B cell (primary cell): ENCODE measurements around the gene NRG2. TPM values are rescaled to one million over a fixed set of nuclear protein-coding genes. Genes with fewer than 3 reads are reported as not detected.

Experiments
- ATAC-seq: fragments of 200-7000 bp; cut with Tn5 transposase; one replicate; pipeline ENCODE4 v1.10.0; 2021; ENCODE audit warnings: low read depth, mild to moderate bottlenecking, moderate number of reproducible peaks, moderate library complexity
- CTCF ChIA-PET: fragments of 350-600 bp; sonication (Branson Sonifier 250); formaldehyde crosslinking; loops from one replicate; lab custom pipeline; 2021; ENCODE audit warnings: antibody characterized with exemption, inconsistent platforms; lab: Charles Lee
- POLR2A ChIA-PET: fragments of 350-600 bp; sonication (Branson Sonifier 250); formaldehyde crosslinking; loops from one replicate; lab custom pipeline; 2021; ENCODE audit warnings: antibody characterized with exemption; lab: Charles Lee
- DNase-seq: peaks from one replicate; pipeline ENCODE4 v3.0.0; 2013
- H2AFZ ChIP-seq: 2 replicates; pipeline ENCODE4 v1.6.1; 2012; ENCODE audit warnings: mild to moderate bottlenecking, low read depth, low read length; ENCODE audit not compliant: insufficient read depth, poor library complexity, severe bottlenecking
- H3K27ac ChIP-seq, 2 donors: 1 replicate in 1 of 2; 2 replicates in 1 of 2; pipeline ENCODE4 v1.5.1; 2012 to 2013; ENCODE audit warnings: low read length in 2 of 2, mild to moderate bottlenecking in 2 of 2, moderate library complexity in 1 of 2
- H3K27me3 ChIP-seq, 4 experiments: fragments of 200-600 bp in 1 of 4; sonication (generic) in 1 of 4; replicated peaks in 1 of 4; 1 replicate in 2 of 4; 2 replicates in 2 of 4; pipeline versions ENCODE4 v1.6.1 to v1.7.0; 2013 to 2016; ENCODE audit warnings: low read length in 3 of 4, mild to moderate bottlenecking in 2 of 4, mixed read lengths in 1 of 4, moderate library complexity in 1 of 4; ENCODE audit not compliant: insufficient read depth in 4 of 4, control insufficient read depth in 3 of 4; ENCODE audit errors: control extremely low read depth in 1 of 4
- H3K36me3 ChIP-seq, 2 experiments: replicated peaks in 1 of 2; 1 replicate in 1 of 2; 2 replicates in 1 of 2; pipeline versions ENCODE4 v1.6.1 to v1.7.1; 2013; ENCODE audit warnings: low read length in 1 of 2; ENCODE audit not compliant: insufficient read depth in 2 of 2, control insufficient read depth in 1 of 2; ENCODE audit errors: control extremely low read depth in 1 of 2, extremely low read depth in 1 of 2
- H3K4me1 ChIP-seq, 2 donors: fragments of 200-600 bp in 1 of 2; sonication (generic) in 1 of 2; 1 replicate in 1 of 2; 2 replicates in 1 of 2; pipeline versions ENCODE4 v1.5.1 to v1.6.1; 2013 to 2017; ENCODE audit warnings: low read length in 2 of 2; ENCODE audit not compliant: control insufficient read depth in 2 of 2, insufficient read depth in 2 of 2
- H3K4me2 ChIP-seq: replicated peaks from 2 replicates; pipeline ENCODE3; 2012; ENCODE audit warnings: mild to moderate bottlenecking, low read depth, low read length; ENCODE audit not compliant: poor library complexity, severe bottlenecking
- H3K4me3 ChIP-seq, 5 experiments: fragments of 200-600 bp in 1 of 5; sonication (generic) in 1 of 5; 1 replicate in 3 of 5; 2 replicates in 2 of 5; pipeline versions ENCODE4 v1.5.1 to v1.7.0; 2011 to 2016; ENCODE audit warnings: low read length in 4 of 5, mild to moderate bottlenecking in 4 of 5, low read depth in 2 of 5, control low read depth in 1 of 5, moderate library complexity in 1 of 5; ENCODE audit not compliant: insufficient read depth in 1 of 5; ENCODE audit errors: control extremely low read depth in 1 of 5, extremely low read depth in 1 of 5
- H3K79me2 ChIP-seq: fragments of 200-600 bp; sonication (generic); one replicate; pipeline ENCODE4 v1.6.0; 2016; ENCODE audit warnings: low read length; ENCODE audit not compliant: control insufficient read depth, insufficient read depth
- H3K9ac ChIP-seq: fragments of 200-600 bp; sonication (generic); 2 replicates; pipeline ENCODE4 v1.6.1; 2017; ENCODE audit warnings: mild to moderate bottlenecking, low read length, moderate library complexity
- H3K9me3 ChIP-seq, 3 donors: one replicate each; pipeline versions ENCODE4 v1.6.1 to v1.7.1; 2013; ENCODE audit warnings: low read length in 2 of 3; ENCODE audit not compliant: control insufficient read depth in 2 of 3, insufficient read depth in 1 of 3; ENCODE audit errors: control extremely low read depth in 1 of 3
- H4K20me1 ChIP-seq: 2 replicates; pipeline ENCODE4 v1.6.0; 2012; ENCODE audit warnings: mild to moderate bottlenecking, low read length; ENCODE audit not compliant: insufficient read depth, control insufficient read depth, poor library complexity, severe bottlenecking
- H3K27ac Mint-ChIP-seq: one replicate; pipeline ENCODE4 v1.8.0; 2021; ENCODE audit warnings: mixed read lengths
- H3K27me3 Mint-ChIP-seq: one replicate; pipeline ENCODE4 v1.8.0; 2021; ENCODE audit warnings: mixed read lengths
- H3K4me1 Mint-ChIP-seq: one replicate; pipeline ENCODE4 v1.8.0; 2021; ENCODE audit warnings: mixed read lengths
- H3K4me3 Mint-ChIP-seq: one replicate; pipeline ENCODE4 v1.8.0; 2021; ENCODE audit warnings: mixed read lengths
- H3K9me3 Mint-ChIP-seq: one replicate; pipeline ENCODE4 v1.8.0; 2022; ENCODE audit warnings: mixed read lengths; ENCODE audit not compliant: insufficient read depth
- EZH2 ChIP-seq: IDR thresholded peaks from 2 replicates; pipeline ENCODE4 v1.6.1; 2012; ENCODE audit warnings: borderline replicate concordance, low read depth, mild to moderate bottlenecking, moderate library complexity, low read length; ENCODE audit not compliant: insufficient read depth, poor library complexity, severe bottlenecking
- WGBS: methylation state at CpG from one replicate; pipeline ENCODE4 v1.1.5; 2013; ENCODE audit warnings: missing lambda C conversion rate; ENCODE audit not compliant: insufficient coverage; 5-methylcytosine and 5-hydroxymethylcytosine counted together
- intact Hi-C: fragments of 100-400 bp; cut with micrococcal nuclease; formaldehyde crosslinking; loops from one replicate; pipeline ENCODE4 v1.10.0; 2022
- polyA plus RNA-seq: library from polyadenylated mRNA; depleted of rRNA; stranded (reverse); fragments of >200 nt; gene quantifications from 2 replicates; pipeline ENCODE4 v1.2.3, GENCODE V29; 2012
- total RNA-seq, 2 donors: library from RNA; stranded (reverse); fragments of 120-200 nt in 1 of 2; gene quantifications; 1 replicate in 1 of 2; 2 replicates in 1 of 2; pipeline versions ENCODE4 v1.2.3 to v1.2.4, GENCODE V29; 2013 to 2022
- TF ChIP-seq, protein P1 (sequence below): fragments of 200-600 bp; IDR thresholded peaks from one replicate; pipeline ENCODE4 v1.8.0; 2022; ENCODE audit warnings: antibody characterized with exemption, mild to moderate bottlenecking

Gene NRG2
- total and polyA plus RNA-seq, 2 donors (not counting 1 experiment from before 2014, with no cell fraction given): 0.13 to 0.15 TPM

- TF ChIP-seq, protein P1, sequence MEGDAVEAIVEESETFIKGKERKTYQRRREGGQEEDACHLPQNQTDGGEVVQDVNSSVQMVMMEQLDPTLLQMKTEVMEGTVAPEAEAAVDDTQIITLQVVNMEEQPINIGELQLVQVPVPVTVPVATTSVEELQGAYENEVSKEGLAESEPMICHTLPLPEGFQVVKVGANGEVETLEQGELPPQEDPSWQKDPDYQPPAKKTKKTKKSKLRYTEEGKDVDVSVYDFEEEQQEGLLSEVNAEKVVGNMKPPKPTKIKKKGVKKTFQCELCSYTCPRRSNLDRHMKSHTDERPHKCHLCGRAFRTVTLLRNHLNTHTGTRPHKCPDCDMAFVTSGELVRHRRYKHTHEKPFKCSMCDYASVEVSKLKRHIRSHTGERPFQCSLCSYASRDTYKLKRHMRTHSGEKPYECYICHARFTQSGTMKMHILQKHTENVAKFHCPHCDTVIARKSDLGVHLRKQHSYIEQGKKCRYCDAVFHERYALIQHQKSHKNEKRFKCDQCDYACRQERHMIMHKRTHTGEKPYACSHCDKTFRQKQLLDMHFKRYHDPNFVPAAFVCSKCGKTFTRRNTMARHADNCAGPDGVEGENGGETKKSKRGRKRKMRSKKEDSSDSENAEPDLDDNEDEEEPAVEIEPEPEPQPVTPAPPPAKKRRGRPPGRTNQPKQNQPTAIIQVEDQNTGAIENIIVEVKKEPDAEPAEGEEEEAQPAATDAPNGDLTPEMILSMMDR: no peak
- no peak for TF ChIP-seq EZH2
These were observed 132.2 kb downstream of the NRG2 start for GRCh38 chr5:139910901-139911300.

GRCh38 chr5:139910036-139910435 is 133.1 kb downstream of the NRG2 start:
- Histone ChIP-seq H3K9me3 (peaks cover 0 to 2% (median 0%) of the 10 kb centered on the region in 3 donors), H3K4me1 (peaks cover under 1 to 2% of the 10 kb centered on the region in 2 donors), H2AFZ (no peak overlapping the region), H3K27me3 (peaks cover 0 to 26% (median 14%) of the 10 kb centered on the region in 4 experiments), H3K27ac (no peak overlapping the region), H3K36me3 (no peaks in the 10 kb centered on the region), H3K4me2 (no peak overlapping the region), H3K4me3 (no peak overlapping the region), H3K79me2 (no peaks in the 10 kb centered on the region), H4K20me1 (no peaks in the 10 kb centered on the region), H3K9ac (no peak overlapping the region)
- POLR2A ChIA-PET: no interaction called here
- TF ChIP-seq EZH2: no peak
- TF ChIP-seq, protein P1: no peak
- ATAC-seq (no peak), DNase-seq (no peak)
- peaks cover 26% of the 10 kb centered on the region for H3K27me3 Mint-ChIP-seq
- 100% methylated on average over 2 of the region's 3 CpGs for WGBS
- CTCF ChIA-PET: no interaction called here
- intact Hi-C loops: no loop called here
- no peak overlapping the region for H3K27ac Mint-ChIP-seq
- no peaks in the 10 kb centered on the region for H3K9me3 Mint-ChIP-seq
- H3K4me3 Mint-ChIP-seq: no peak overlapping the region
- peaks cover 3% of the 10 kb centered on the region for H3K4me1 Mint-ChIP-seq

More at GRCh38 chr5:139910901-139911300, 132.2 kb downstream of the NRG2 start:
- Mint-ChIP-seq H3K27me3 (peaks cover 32% of the 10 kb centered on the region), H3K4me3 (no peak overlapping the region), H3K9me3 (no peaks in the 10 kb centered on the region), H3K27ac (no peak overlapping the region), H3K4me1 (no peaks in the 10 kb centered on the region)
- no peak overlapping the region for H3K4me3 ChIP-seq
- intact Hi-C loops: no loop called here
- no peak overlapping the region for H2AFZ ChIP-seq
- H3K36me3 ChIP-seq: no peaks in the 10 kb centered on the region
- no peak overlapping the region for H3K9ac ChIP-seq
- H3K79me2 ChIP-seq: no peaks in the 10 kb centered on the region
- H3K4me1 ChIP-seq: no peaks in the 10 kb centered on the region
- H3K27me3 ChIP-seq: peaks cover 0 to 17% (median 11%) of the 10 kb centered on the region in 4 experiments
- no peak overlapping the region for H3K4me2 ChIP-seq
- ChIA-PET CTCF (no interaction called here), POLR2A (no interaction called here)
- no peaks in the 10 kb centered on the region for H3K9me3 ChIP-seq
- no peak overlapping the region for H3K27ac ChIP-seq
- DNase-seq (no peak), ATAC-seq (no peak)
- 68% methylated on average over 4 of the region's 5 CpGs for WGBS
- H4K20me1 ChIP-seq: no peaks in the 10 kb centered on the region
